Measurements from ENCODE around the gene PTF1A.
"Not testable (repeated sequence)": the region's sequence is repeated elsewhere in the genome, so short reads cannot be mapped to it uniquely, and the experiment has no call there.

PTF1A gene

GRCh38 chr10:23200997-23201652 lies 9.0 kb downstream of the PTF1A start:
- Histone ChIP-seq H3K36me3 (ENCODE audit: control insufficient read depth, insufficient read depth, low read length) (no peaks in the 10 kb centered on the region), H3K4me3 (ENCODE audit: low read length) (no peak overlapping the region), H3K27ac (ENCODE audit: low read depth, low read length) (no peak overlapping the region), H3K4me1 (ENCODE audit: control insufficient read depth, insufficient read depth, low read length) (no peaks in the 10 kb centered on the region), H3K27me3 (ENCODE audit: control insufficient read depth, insufficient read depth, low read length) (peaks cover 3% of the 10 kb centered on the region), H3K9ac (ENCODE audit: low read length) (no peak overlapping the region)

DNA sequence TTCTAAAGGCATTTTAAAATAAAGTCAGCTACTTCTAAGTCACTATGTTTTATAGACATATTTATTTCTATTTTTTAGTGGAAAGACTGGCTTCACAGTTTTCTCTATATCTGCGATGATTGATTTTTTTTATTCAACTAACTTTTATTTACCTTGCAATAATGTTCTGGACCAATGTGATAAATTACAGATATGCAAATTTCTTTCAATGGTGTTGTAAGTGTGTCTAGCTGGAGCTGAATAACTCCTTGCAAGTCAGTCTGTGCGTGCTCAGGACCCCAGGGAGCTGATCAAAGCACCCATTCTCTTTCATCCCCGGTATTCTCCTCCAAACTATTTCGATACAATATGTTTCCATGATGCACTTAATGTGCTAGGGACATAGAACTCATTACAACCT lies 9.7 kb downstream of the PTF1A start:
- H3K27ac ChIP-seq (ENCODE audit: low read depth, low read length), result no peak overlapping the region
- H3K36me3 ChIP-seq (ENCODE audit: control insufficient read depth, insufficient read depth, low read length), result no peaks in the 10 kb centered on the region
- no peaks in the 10 kb centered on the region for H3K27me3 ChIP-seq (ENCODE audit: control insufficient read depth, insufficient read depth, low read length)
- H3K4me3 ChIP-seq (ENCODE audit: low read length), result no peak overlapping the region
- H3K9ac ChIP-seq (ENCODE audit: low read length), result no peak overlapping the region
- H3K4me1 ChIP-seq (ENCODE audit: control insufficient read depth, insufficient read depth, low read length), result no peaks in the 10 kb centered on the region

DNA sequence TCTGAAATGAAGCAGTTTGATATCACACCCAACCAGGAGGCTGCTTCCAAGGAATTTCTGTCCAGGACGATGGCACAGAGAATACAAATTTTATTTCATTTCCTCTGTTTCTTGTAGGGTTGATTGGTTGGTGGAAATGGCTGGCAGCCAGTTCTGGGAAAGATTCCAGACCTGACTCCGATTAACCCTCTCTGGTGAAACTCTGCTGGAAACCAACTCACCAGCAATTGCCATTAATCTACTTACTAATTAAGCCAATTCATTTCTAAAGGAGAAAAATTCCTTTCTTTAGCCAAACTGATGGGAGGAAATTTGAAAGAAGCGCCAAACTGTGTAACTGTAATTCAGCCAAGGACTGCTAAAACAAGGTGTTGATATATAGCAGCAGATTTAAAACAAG lies 10.7 kb downstream of the PTF1A start:
- Histone ChIP-seq H3K36me3 (ENCODE audit: control insufficient read depth, insufficient read depth, low read length) (no peaks in the 10 kb centered on the region), H3K4me3 (ENCODE audit: low read length) (no peak overlapping the region), H3K27ac (ENCODE audit: low read depth, low read length) (no peak overlapping the region), H3K9ac (ENCODE audit: low read length) (no peak overlapping the region), H3K27me3 (ENCODE audit: control insufficient read depth, insufficient read depth, low read length) (no peaks in the 10 kb centered on the region), H3K4me1 (ENCODE audit: control insufficient read depth, insufficient read depth, low read length) (no peaks in the 10 kb centered on the region)

- no peaks in the 10 kb centered on the region for H3K27me3 ChIP-seq (ENCODE audit: control insufficient read depth, insufficient read depth, low read length)
- H3K9ac ChIP-seq (ENCODE audit: low read length), result no peak overlapping the region
Measured at GRCh38 chr10:23203369-23204325, 11.5 kb downstream of the PTF1A start.

GRCh38 chr10:23204773-23205172 lies 12.7 kb downstream of the PTF1A start:
- no peak overlapping the region for H3K9ac ChIP-seq (ENCODE audit: low read length)
- no peaks in the 10 kb centered on the region for H3K27me3 ChIP-seq (ENCODE audit: control insufficient read depth, insufficient read depth, low read length)
- no peaks in the 10 kb centered on the region for H3K4me1 ChIP-seq (ENCODE audit: control insufficient read depth, insufficient read depth, low read length)
- H3K27ac ChIP-seq (ENCODE audit: low read depth, low read length), result no peak overlapping the region
- H3K36me3 ChIP-seq (ENCODE audit: control insufficient read depth, insufficient read depth, low read length), result no peaks in the 10 kb centered on the region
- H3K4me3 ChIP-seq (ENCODE audit: low read length), result no peak overlapping the region

More at GRCh38 chr10:23203369-23204325, 11.5 kb downstream of the PTF1A start:
- no peaks in the 10 kb centered on the region for H3K4me1 ChIP-seq (ENCODE audit: control insufficient read depth, insufficient read depth, low read length)
- H3K4me3 ChIP-seq (ENCODE audit: low read length), result no peak overlapping the region
- no peaks in the 10 kb centered on the region for H3K36me3 ChIP-seq (ENCODE audit: control insufficient read depth, insufficient read depth, low read length)
- no peak overlapping the region for H3K27ac ChIP-seq (ENCODE audit: low read depth, low read length)

GRCh38 chr10:23205972-23206642 lies 14.0 kb downstream of the PTF1A start:
- no peak overlapping the region for H3K4me3 ChIP-seq (ENCODE audit: low read length)
- H3K36me3 ChIP-seq (ENCODE audit: control insufficient read depth, insufficient read depth, low read length), result no peaks in the 10 kb centered on the region
- H3K27me3 ChIP-seq (ENCODE audit: control insufficient read depth, insufficient read depth, low read length), result no peaks in the 10 kb centered on the region

DNA sequence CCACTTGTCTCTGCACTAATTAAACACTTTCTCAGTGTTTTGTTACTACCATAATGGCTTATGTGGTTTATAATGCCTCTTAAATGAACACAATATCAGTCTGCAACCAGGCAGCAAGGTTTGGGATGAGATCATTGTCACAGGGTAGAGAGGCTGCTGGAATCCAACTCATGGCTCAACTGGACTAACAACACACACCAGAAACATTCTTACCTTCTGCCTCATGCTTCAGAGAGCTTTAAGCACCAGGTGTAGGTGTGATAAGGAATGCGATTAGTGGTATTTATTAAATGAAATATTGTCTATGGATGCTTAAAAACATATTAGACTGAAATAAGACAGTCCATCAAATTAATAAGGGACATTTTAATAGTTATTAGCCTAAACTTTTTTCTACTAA lies 25.4 kb downstream of the PTF1A start:
- Histone ChIP-seq H3K36me3 (ENCODE audit: control insufficient read depth, insufficient read depth, low read length) (no peaks in the 10 kb centered on the region), H3K9ac (ENCODE audit: low read length) (no peak overlapping the region), H3K4me1 (ENCODE audit: control insufficient read depth, insufficient read depth, low read length) (no peaks in the 10 kb centered on the region), H3K27me3 (ENCODE audit: control insufficient read depth, insufficient read depth, low read length) (no peaks in the 10 kb centered on the region), H3K27ac (ENCODE audit: low read depth, low read length) (no peak overlapping the region), H3K4me3 (ENCODE audit: low read length) (no peak overlapping the region)

More at GRCh38 chr10:23205972-23206642, 14.0 kb downstream of the PTF1A start:
- no peak overlapping the region for H3K9ac ChIP-seq (ENCODE audit: low read length)
- no peaks in the 10 kb centered on the region for H3K4me1 ChIP-seq (ENCODE audit: control insufficient read depth, insufficient read depth, low read length)
- H3K27ac ChIP-seq (ENCODE audit: low read depth, low read length), result no peak overlapping the region

DNA sequence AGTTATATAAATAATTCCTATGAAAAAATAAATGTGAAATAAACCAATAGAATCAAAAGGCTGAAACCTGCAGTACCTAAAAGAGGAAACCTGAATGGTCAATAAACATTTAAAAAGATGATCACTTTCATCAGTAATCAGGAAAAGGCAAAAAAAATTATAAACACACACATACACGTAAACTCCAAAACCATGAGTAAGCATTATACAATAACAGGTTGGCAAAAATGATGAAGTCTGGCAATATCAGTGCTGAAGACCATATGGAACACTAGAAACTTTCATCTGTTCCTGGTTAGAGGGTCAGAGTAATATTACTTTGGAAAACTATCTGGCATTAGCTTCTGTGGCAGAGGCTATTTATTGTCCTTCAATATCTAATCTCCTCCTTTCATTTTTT lies 38.5 kb downstream of the PTF1A start:
- H3K27me3 ChIP-seq (ENCODE audit: control insufficient read depth, insufficient read depth, low read length), result no peaks in the 10 kb centered on the region
- no peak overlapping the region for H3K27ac ChIP-seq (ENCODE audit: low read depth, low read length)
- H3K36me3 ChIP-seq (ENCODE audit: control insufficient read depth, insufficient read depth, low read length), result no peaks in the 10 kb centered on the region
- H3K4me3 ChIP-seq (ENCODE audit: low read length), result no peak overlapping the region
- H3K9ac ChIP-seq (ENCODE audit: low read length), result no peak overlapping the region
- no peaks in the 10 kb centered on the region for H3K4me1 ChIP-seq (ENCODE audit: control insufficient read depth, insufficient read depth, low read length)

DNA sequence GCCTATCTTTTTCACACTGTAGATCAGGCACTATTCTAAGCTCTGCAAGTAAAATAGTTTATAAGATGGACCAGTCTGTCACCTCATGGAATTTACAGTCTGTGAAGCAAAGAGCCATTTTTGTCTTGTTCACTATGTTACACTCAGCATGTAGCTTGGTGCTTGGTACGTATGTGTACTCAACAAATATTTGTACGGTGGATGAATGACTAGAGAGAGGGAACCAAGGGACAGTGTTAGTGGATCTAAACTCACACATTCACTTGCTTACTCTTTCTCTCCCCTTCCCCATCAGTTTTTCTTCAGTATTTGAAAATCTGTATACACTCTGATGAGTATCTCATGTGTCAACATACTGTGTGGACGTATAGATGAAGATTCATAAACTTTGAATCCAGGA lies 45.9 kb downstream of the PTF1A start:
- H3K27me3 ChIP-seq (ENCODE audit: control insufficient read depth, insufficient read depth, low read length), result no peaks in the 10 kb centered on the region
- no peaks in the 10 kb centered on the region for H3K36me3 ChIP-seq (ENCODE audit: control insufficient read depth, insufficient read depth, low read length)
- no peak overlapping the region for H3K27ac ChIP-seq (ENCODE audit: low read depth, low read length)
- no peak overlapping the region for H3K9ac ChIP-seq (ENCODE audit: low read length)
- no peaks in the 10 kb centered on the region for H3K4me1 ChIP-seq (ENCODE audit: control insufficient read depth, insufficient read depth, low read length)
- no peak overlapping the region for H3K4me3 ChIP-seq (ENCODE audit: low read length)

- H3K27me3 ChIP-seq (ENCODE audit: control insufficient read depth, insufficient read depth, low read length); H3K4me1 ChIP-seq (ENCODE audit: control insufficient read depth, insufficient read depth, low read length); H3K27ac ChIP-seq (ENCODE audit: low read depth, low read length); H3K9ac ChIP-seq (ENCODE audit: low read length); H3K4me3 ChIP-seq (ENCODE audit: low read length); H3K36me3 ChIP-seq (ENCODE audit: control insufficient read depth, insufficient read depth, low read length): not testable (repeated sequence)
Measured at GRCh38 chr10:23241779-23242178, 49.7 kb downstream of the PTF1A start.

Data from rectal smooth muscle tissue (tissue), 1 donor.